Right forelimb (tissue), 1 donor: ENCODE results near the gene NR1H4.
"Not testable (repeated sequence)": the region's sequence is repeated elsewhere in the genome, so short reads cannot be mapped to it uniquely, and the experiment has no call there.

Experiments
- DNase-seq: peaks from one replicate; pipeline ENCODE4 v3.0.0-alpha.2; 2018

Gene NR1H4

GRCh38 chr12:100573292-100574186, 99.9 kb downstream of the NR1H4 start, which contains the start of gene GAS2L3:
Gene GAS2L3 (plus strand): TSS chr12:100573684. CDS start chr12:100594905, 21,221 bp downstream.
- peak; percentile 91 for DNase-seq

- DNase-seq: peak; percentile 67
These were observed 100.8 kb downstream of the NR1H4 start for GRCh38 chr12:100574187-100575074.

GRCh38 chr12:100576331-100577036, 102.8 kb downstream of the NR1H4 start:
- DNase-seq: no peak

- no peak for DNase-seq
These were observed 105.3 kb downstream of the NR1H4 start for GRCh38 chr12:100578923-100579322.

GRCh38 chr12:100579844-100580243, 106.2 kb downstream of the NR1H4 start:
- no peak for DNase-seq

- no peak for DNase-seq
These were observed 110.6 kb downstream of the NR1H4 start for GRCh38 chr12:100584256-100584655.

- no peak for DNase-seq
These were observed 118.3 kb downstream of the NR1H4 start for GRCh38 chr12:100591979-100592378.

GRCh38 chr12:100593490-100593889, 119.8 kb downstream of the NR1H4 start:
- no peak for DNase-seq

GRCh38 chr12:100601626-100602025, 128.0 kb downstream of the NR1H4 start:
- DNase-seq: no peak

GRCh38 chr12:100602997-100603396, 129.3 kb downstream of the NR1H4 start:
- DNase-seq: not testable (repeated sequence)

- no peak for DNase-seq
These were observed 135.1 kb downstream of the NR1H4 start for GRCh38 chr12:100608776-100609175.

- DNase-seq: no peak
These were observed 137.2 kb downstream of the NR1H4 start for GRCh38 chr12:100610666-100611430.

GRCh38 chr12:100612606-100613005, 138.9 kb downstream of the NR1H4 start:
- no peak for DNase-seq
